GM12891 (cell line): ENCODE measurements around the gene ICAM2. TPM values are rescaled to one million over a fixed set of nuclear protein-coding genes. Genes with fewer than 3 reads are reported as not detected.
A peak's percentile ranks its signal among the peaks of the same experiment; 100 is the strongest.

Experiments used
- DNase-seq: peaks from one replicate; pipeline ENCODE4 v3.0.0; 2011; ENCODE audit warnings: low spot score; ENCODE audit not compliant: insufficient read length
- FAIRE-seq: peaks from 2 replicates; lab custom pipeline; 2011; peaks lifted over from hg19 to GRCh38; lab: Jason Lieb, UNC
- PAX5 ChIP-seq: IDR thresholded peaks from 2 replicates; pipeline ENCODE4 v1.6.1; 2011; ENCODE audit warnings: low read length, moderate library complexity, mild to moderate bottlenecking; ENCODE audit not compliant: insufficient read depth, severe bottlenecking
- POLR2A ChIP-seq: IDR thresholded peaks from 2 replicates; pipeline ENCODE4 v1.6.1; 2011; ENCODE audit warnings: low read depth, low read length, control low read depth
- POLR2AphosphoS5 ChIP-seq: IDR thresholded peaks from 2 replicates; pipeline ENCODE4 v1.6.1; 2011; ENCODE audit warnings: low read depth, low read length, control low read depth
- POU2F2 ChIP-seq: IDR thresholded peaks from 2 replicates; pipeline ENCODE4 v1.6.1; 2011; ENCODE audit warnings: low read depth, mild to moderate bottlenecking, control low read depth, low read length, moderate library complexity
- SPI1 ChIP-seq: IDR thresholded peaks from 2 replicates; pipeline ENCODE4 v1.6.1; 2011; ENCODE audit warnings: low read depth, low read length, control low read depth
- TAF1 ChIP-seq: IDR thresholded peaks from 2 replicates; pipeline ENCODE4 v1.6.1; 2011; ENCODE audit warnings: low read depth, low read length, control low read depth
- polyA plus RNA-seq: library from polyadenylated mRNA; unstranded; fragments of >200 nt; gene quantifications from one replicate; pipeline ENCODE4 v1.2.1, GENCODE V29; 2012; ENCODE audit warnings: low read depth, missing spikeins, inconsistent platforms; ENCODE audit not compliant: missing spikeins

Gene ICAM2
- 38.2 TPM for polyA plus RNA-seq

GRCh38 chr17:64020056-64020766, at the start of gene ICAM2:
TSS of gene ICAM2 (minus strand) at chr17:64020633. CDS start at chr17:64006691, 13,942 bp downstream.
- no peak for DNase-seq
- FAIRE-seq: peak; percentile 78
- TF ChIP-seq POLR2A: peak; percentile 77
- peak; percentile 56 for TF ChIP-seq SPI1
- TF ChIP-seq POU2F2: peak; percentile 66
- peak; percentile 80 for TF ChIP-seq POLR2AphosphoS5
- no peak for TF ChIP-seq PAX5
- peak; percentile 54 for TF ChIP-seq TAF1

- FAIRE-seq (no peak), DNase-seq (no peak)
- TF ChIP-seq SPI1: no peak
Observed at GRCh38 chr17:64070213-64070612, 49.8 kb upstream of the ICAM2 start.

- DNase-seq (no peak), FAIRE-seq (no peak)
- TF ChIP-seq POLR2A (no peak), TAF1 (no peak), POU2F2 (no peak), PAX5 (no peak), POLR2AphosphoS5 (no peak), SPI1 (no peak)
Observed at GRCh38 chr17:64069143-64069542, 48.7 kb upstream of the ICAM2 start.

GRCh38 chr17:64067657-64068056, 47.2 kb upstream of the ICAM2 start:
- TF ChIP-seq PAX5: no peak
- no peak for TF ChIP-seq POLR2A
- no peak for TF ChIP-seq SPI1
- TF ChIP-seq POLR2AphosphoS5: no peak
- TF ChIP-seq TAF1: no peak
- TF ChIP-seq POU2F2: no peak
- DNase-seq: no peak
- no peak for FAIRE-seq

GRCh38 chr17:64066716-64067115, 46.3 kb upstream of the ICAM2 start:
- DNase-seq (no peak), FAIRE-seq (no peak)
- no peak for TF ChIP-seq POU2F2
- TF ChIP-seq POLR2AphosphoS5: no peak
- no peak for TF ChIP-seq POLR2A

GRCh38 chr17:64065161-64065560, 44.7 kb upstream of the ICAM2 start:
- TF ChIP-seq SPI1 (no peak), POLR2AphosphoS5 (no peak), TAF1 (no peak), POU2F2 (no peak), POLR2A (no peak), PAX5 (no peak)
- FAIRE-seq (no peak), DNase-seq (no peak)

GRCh38 chr17:64064331-64064730, 43.9 kb upstream of the ICAM2 start:
- DNase-seq (no peak), FAIRE-seq (no peak)
- TF ChIP-seq POU2F2: no peak
- no peak for TF ChIP-seq POLR2AphosphoS5
- no peak for TF ChIP-seq PAX5
- no peak for TF ChIP-seq POLR2A
- TF ChIP-seq SPI1: no peak
- no peak for TF ChIP-seq TAF1

GRCh38 chr17:64063766-64064224, 43.4 kb upstream of the ICAM2 start:
- TF ChIP-seq POU2F2 (no peak), TAF1 (no peak)
- FAIRE-seq (no peak), DNase-seq (no peak)

GRCh38 chr17:64063088-64063487, 42.7 kb upstream of the ICAM2 start:
- DNase-seq: no peak
- TF ChIP-seq TAF1 (no peak), POLR2A (no peak), PAX5 (no peak), SPI1 (peak; percentile 76), POU2F2 (no peak), POLR2AphosphoS5 (no peak)
- peak; percentile 92 for FAIRE-seq

GRCh38 chr17:64061178-64061898, 40.9 kb upstream of the ICAM2 start:
- TF ChIP-seq PAX5 (no peak), SPI1 (peak; percentile 91)
- FAIRE-seq (peak; percentile 85), DNase-seq (no peak)
